Stomach (tissue), 4 donors: Measurements from ENCODE around the gene SHCBP1L.

Experiments
- CTCF ChIP-seq, 7 experiments: fragments of 450-650 bp in 4 of 7; fragments of 200-600 bp in 3 of 7; sonication (generic) in 3 of 7; IDR thresholded peaks; one replicate each; pipeline ENCODE4 v1.5.1; 2016 to 2019; ENCODE audit warnings: antibody characterized with exemption in 7 of 7, control low read depth in 2 of 7, mild to moderate bottlenecking in 1 of 7
- EP300 ChIP-seq: sonication (generic); formaldehyde crosslinking; IDR thresholded peaks from one replicate; pipeline ENCODE4 v1.6.1; 2017; ENCODE audit warnings: antibody characterized with exemption
- POLR2A ChIP-seq, 4 donors: fragments of 450-650 bp; IDR thresholded peaks; one replicate each; pipeline ENCODE4 v1.6.1; 2016; ENCODE audit warnings: antibody characterized with exemption in 4 of 4, control low read depth in 2 of 4, mild to moderate bottlenecking in 1 of 4, moderate library complexity in 1 of 4
- POLR2AphosphoS5 ChIP-seq, 3 donors: sonication (generic); formaldehyde crosslinking; IDR thresholded peaks; one replicate each; pipeline ENCODE4 v1.6.1; 2016; ENCODE audit warnings: antibody characterized with exemption in 3 of 3

- no peak for TF ChIP-seq EP300
- no peak for TF ChIP-seq CTCF (IDR thresholded peaks at IDR 0.05)
- TF ChIP-seq POLR2A (IDR thresholded peaks at IDR 0.05): no peak
- no peak for TF ChIP-seq POLR2AphosphoS5 (IDR thresholded peaks at IDR 0.05)
These were observed 47.6 kb downstream of the SHCBP1L start for GRCh38 chr1:182905321-182905720.
